GM19238 (cell line): ENCODE results near the gene H2AZ2.
"Not testable (repeated sequence)": the region's sequence is repeated elsewhere in the genome, so short reads cannot be mapped to it uniquely, and the experiment has no call there.

Source experiments
- DNase-seq: peaks from one replicate; pipeline ENCODE4 v3.0.0; 2011; ENCODE audit warnings: low spot score; ENCODE audit not compliant: insufficient read length

The H2AZ2 gene

GRCh38 chr7:44870780-44871179 is 22.9 kb upstream of the H2AZ2 start:
- DNase-seq = not testable (repeated sequence)

- not testable (repeated sequence) for DNase-seq
Observed at GRCh38 chr7:44870336-44870735, 22.4 kb upstream of the H2AZ2 start.

- DNase-seq = no peak
Observed at GRCh38 chr7:44867073-44867995, 19.4 kb upstream of the H2AZ2 start.

GRCh38 chr7:44861949-44862348 is 14.1 kb upstream of the H2AZ2 start:
- not testable (repeated sequence) for DNase-seq

- DNase-seq = no peak
Observed at GRCh38 chr7:44858161-44858560, 10.3 kb upstream of the H2AZ2 start.

GRCh38 chr7:44854644-44855364 is 6.9 kb upstream of the H2AZ2 start:
- DNase-seq = no peak

- no peak for DNase-seq
Observed at GRCh38 chr7:44853391-44853790, 5.5 kb upstream of the H2AZ2 start.

- no peak for DNase-seq
Observed at GRCh38 chr7:44852590-44852989, 4.7 kb upstream of the H2AZ2 start.

- no peak for DNase-seq
Observed at GRCh38 chr7:44849885-44850544, 2.1 kb upstream of the H2AZ2 start.

GRCh38 chr7:44849259-44849884 is 1.5 kb upstream of the H2AZ2 start:
- DNase-seq = no peak

- DNase-seq = peak; percentile 85
Observed at GRCh38 chr7:44847509-44847919, 373 bp downstream of the H2AZ2 start.

GRCh38 chr7:44846816-44847508 is 925 bp downstream of the H2AZ2 start:
- DNase-seq = no peak

GRCh38 chr7:44846390-44846789 is 1.5 kb downstream of the H2AZ2 start:
- DNase-seq = not testable (repeated sequence)

- DNase-seq = no peak
Observed at GRCh38 chr7:44845451-44845850, 2.4 kb downstream of the H2AZ2 start.

GRCh38 chr7:44843440-44843839 is 4.4 kb downstream of the H2AZ2 start:
- not testable (repeated sequence) for DNase-seq

GRCh38 chr7:44842675-44843074 is 5.2 kb downstream of the H2AZ2 start:
- DNase-seq = not testable (repeated sequence)

- DNase-seq = no peak
Observed at GRCh38 chr7:44838751-44839150, 9.1 kb downstream of the H2AZ2 start.

GRCh38 chr7:44827567-44827966 is 20.3 kb downstream of the H2AZ2 start:
- DNase-seq = no peak

- no peak for DNase-seq
Observed at GRCh38 chr7:44824894-44825526, 22.9 kb downstream of the H2AZ2 start.

GRCh38 chr7:44823255-44823781 is 24.6 kb downstream of the H2AZ2 start:
- no peak for DNase-seq
